Activated CD8-positive, alpha-beta T cell treated with anti-CD3 and anti-CD28 coated beads for 36 hours (primary cell): ENCODE measurements around the gene MCMBP. TPM values are rescaled to one million over a fixed set of nuclear protein-coding genes. Genes with fewer than 3 reads are reported as not detected.
"Not testable (repeated sequence)": the region's sequence is repeated elsewhere in the genome, so short reads cannot be mapped to it uniquely, and the experiment has no call there.

Experiments used
- ATAC-seq: fragments of 200-7000 bp; cut with Tn5 transposase; one replicate; pipeline ENCODE4 v1.10.0; 2021; ENCODE audit warnings: mild to moderate bottlenecking, moderate library complexity
- CTCF ChIA-PET: fragments of 350-600 bp; sonication (Branson Sonifier 250); formaldehyde crosslinking; loops from one replicate; lab custom pipeline; 2021; ENCODE audit warnings: antibody characterized with exemption; lab: Charles Lee
- POLR2A ChIA-PET: fragments of 350-600 bp; sonication (Branson Sonifier 250); formaldehyde crosslinking; loops from one replicate; lab custom pipeline; 2021; ENCODE audit warnings: antibody characterized with exemption; lab: Charles Lee
- DNase-seq: peaks from one replicate; pipeline ENCODE4 v3.0.0-alpha.2; 2020
- H3K27ac Mint-ChIP-seq: one replicate; pipeline ENCODE4 v1.8.0; 2021; ENCODE audit warnings: mild to moderate bottlenecking, mixed read lengths
- H3K27me3 Mint-ChIP-seq: one replicate; pipeline ENCODE4 v1.8.0; 2021; ENCODE audit warnings: mixed read lengths
- H3K36me3 Mint-ChIP-seq: one replicate; pipeline ENCODE4 v1.8.0; 2021; ENCODE audit warnings: low read depth, mixed read lengths
- H3K4me1 Mint-ChIP-seq: one replicate; pipeline ENCODE4 v1.8.0; 2021; ENCODE audit warnings: low read depth, mixed read lengths
- H3K4me3 Mint-ChIP-seq: one replicate; pipeline ENCODE4 v1.8.0; 2021; ENCODE audit warnings: mild to moderate bottlenecking, moderate library complexity, mixed read lengths
- H3K9me3 Mint-ChIP-seq: one replicate; pipeline ENCODE4 v1.8.0; 2021; ENCODE audit warnings: mixed read lengths
- CTCF ChIP-seq: fragments of 200-600 bp; IDR thresholded peaks from one replicate; pipeline ENCODE4 v1.8.0; 2022; ENCODE audit warnings: antibody characterized with exemption, mild to moderate bottlenecking
- intact Hi-C: fragments of 100-400 bp; cut with micrococcal nuclease; formaldehyde crosslinking; loops from one replicate; pipeline ENCODE4 v1.10.0; 2022
- total RNA-seq, 2 experiments: library from RNA; stranded (reverse); gene quantifications; one replicate each; pipeline ENCODE4 v1.2.3, GENCODE V29; 2021

MCMBP gene
- total RNA-seq, 2 experiments from 2014 or later, result 86.2 to 90.5 TPM

- intact Hi-C loops, result no loop called here
- no peak for TF ChIP-seq CTCF
- ATAC-seq (no peak), DNase-seq (no peak)
- POLR2A ChIA-PET, result no interaction called here
- Mint-ChIP-seq H3K27me3 (no peaks in the 10 kb centered on the region), H3K27ac (no peak overlapping the region), H3K4me1 (peaks cover 2% of the 10 kb centered on the region), H3K36me3 (peaks cover 20% of the 10 kb centered on the region), H3K9me3 (no peaks in the 10 kb centered on the region), H3K4me3 (no peak overlapping the region)
- CTCF ChIA-PET, result no interaction called here
These were observed 70.6 kb downstream of the MCMBP start for GRCh38 chr10:119801998-119802538.

GRCh38 chr10:119801176-119801575, 71.5 kb downstream of the MCMBP start:
- no peak for ATAC-seq
- Mint-ChIP-seq H3K4me1 (peaks cover 2% of the 10 kb centered on the region), H3K9me3 (no peaks in the 10 kb centered on the region), H3K27ac (no peak overlapping the region), H3K36me3 (peaks cover 21% of the 10 kb centered on the region), H3K4me3 (no peak overlapping the region), H3K27me3 (no peaks in the 10 kb centered on the region)
- CTCF ChIA-PET, result interaction anchor here (1.4 kb wide), 1 partner anchor 115 kb away, joined by 4 read pairs; no protein-coding TSS in a partner anchor
- POLR2A ChIA-PET, result no interaction called here
- intact Hi-C loops, result no loop called here
- DNase-seq, result no peak
- no peak for TF ChIP-seq CTCF

- Mint-ChIP-seq H3K27me3 (no peaks in the 10 kb centered on the region), H3K36me3 (peaks cover 11% of the 10 kb centered on the region), H3K4me3 (no peak overlapping the region), H3K4me1 (peaks cover 3% of the 10 kb centered on the region), H3K27ac (no peak overlapping the region), H3K9me3 (no peaks in the 10 kb centered on the region)
- intact Hi-C loops, result no loop called here
- ChIA-PET POLR2A (no interaction called here), CTCF (interaction anchor here (1.4 kb wide), 1 partner anchor 45 kb away, joined by 3 read pairs; no protein-coding TSS in a partner anchor)
- no peak for ATAC-seq
- TF ChIP-seq CTCF, result no peak
- no peak for DNase-seq
These were observed 76.6 kb downstream of the MCMBP start for GRCh38 chr10:119796039-119796438.

- H3K9me3 Mint-ChIP-seq, ATAC-seq, H3K27ac Mint-ChIP-seq, CTCF ChIA-PET, POLR2A ChIA-PET, DNase-seq, H3K27me3 Mint-ChIP-seq, intact Hi-C loops, H3K4me1 Mint-ChIP-seq, H3K4me3 Mint-ChIP-seq: not testable (repeated sequence)
- H3K36me3 Mint-ChIP-seq, result peaks cover 11% of the 10 kb centered on the region
These were observed 77.5 kb downstream of the MCMBP start for GRCh38 chr10:119795101-119795500.

- no peak overlapping the region for H3K4me3 Mint-ChIP-seq
These were observed 86.4 kb downstream of the MCMBP start for GRCh38 chr10:119786117-119786769.

More at GRCh38 chr10:119786117-119786769, 86.4 kb downstream of the MCMBP start:
- TF ChIP-seq CTCF, result no peak
- Mint-ChIP-seq H3K9me3 (no peaks in the 10 kb centered on the region), H3K27ac (no peak overlapping the region), H3K4me1 (peaks cover 26% of the 10 kb centered on the region), H3K27me3 (no peaks in the 10 kb centered on the region), H3K36me3 (no peaks in the 10 kb centered on the region)
- CTCF ChIA-PET, result interaction anchor here (1.5 kb wide), 1 partner anchor 74 kb away, joined by 4 read pairs; no protein-coding TSS in a partner anchor
- no peak for ATAC-seq
- no peak for DNase-seq
- intact Hi-C loops, result no loop called here
- POLR2A ChIA-PET, result no interaction called here
